Suprapubic skin (tissue), 4 donors: ENCODE measurements around the gene ACSS1.

Experiments
- EP300 ChIP-seq: sonication (generic); formaldehyde crosslinking; IDR thresholded peaks from one replicate; pipeline ENCODE4 v1.6.1; 2017; ENCODE audit warnings: antibody characterized with exemption
- POLR2A ChIP-seq, 2 donors: fragments of 450-650 bp; IDR thresholded peaks; one replicate each; pipeline ENCODE4 v1.6.1; 2017; ENCODE audit warnings: antibody characterized with exemption in 2 of 2, mild to moderate bottlenecking in 2 of 2, moderate library complexity in 2 of 2
- POLR2AphosphoS5 ChIP-seq, 3 donors: sonication (generic); formaldehyde crosslinking; IDR thresholded peaks; one replicate each; pipeline ENCODE4 v1.6.1; 2017; ENCODE audit warnings: antibody characterized with exemption in 3 of 3
- TF ChIP-seq, protein P1 (sequence below), 2 donors: fragments of 200-600 bp in 1 of 2; fragments of 450-650 bp in 1 of 2; sonication (generic) in 1 of 2; IDR thresholded peaks; one replicate each; pipeline ENCODE4 v1.5.1; 2016 to 2019; ENCODE audit warnings: antibody characterized with exemption in 2 of 2, mild to moderate bottlenecking in 1 of 2, moderate library complexity in 1 of 2

DNA sequence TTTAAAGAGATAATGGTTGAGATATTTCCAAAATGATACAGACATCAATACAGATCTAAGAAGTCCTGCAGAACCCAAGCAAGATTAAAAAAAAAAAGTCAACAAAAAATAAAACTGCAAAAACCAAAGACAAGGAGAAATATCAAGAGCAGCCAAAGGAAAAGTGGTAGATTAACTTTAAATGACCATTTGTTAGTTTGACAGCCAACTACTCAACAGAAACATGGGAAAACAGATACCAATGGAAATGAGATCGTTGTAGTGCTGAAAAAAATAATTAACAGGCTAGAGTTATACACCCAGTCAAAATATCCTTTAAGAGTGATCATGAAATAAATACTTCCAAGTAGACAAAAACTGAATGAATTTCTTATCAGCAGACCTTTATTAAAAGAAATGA lies 54.9 kb downstream of the ACSS1 start:
- TF ChIP-seq, protein P1, sequence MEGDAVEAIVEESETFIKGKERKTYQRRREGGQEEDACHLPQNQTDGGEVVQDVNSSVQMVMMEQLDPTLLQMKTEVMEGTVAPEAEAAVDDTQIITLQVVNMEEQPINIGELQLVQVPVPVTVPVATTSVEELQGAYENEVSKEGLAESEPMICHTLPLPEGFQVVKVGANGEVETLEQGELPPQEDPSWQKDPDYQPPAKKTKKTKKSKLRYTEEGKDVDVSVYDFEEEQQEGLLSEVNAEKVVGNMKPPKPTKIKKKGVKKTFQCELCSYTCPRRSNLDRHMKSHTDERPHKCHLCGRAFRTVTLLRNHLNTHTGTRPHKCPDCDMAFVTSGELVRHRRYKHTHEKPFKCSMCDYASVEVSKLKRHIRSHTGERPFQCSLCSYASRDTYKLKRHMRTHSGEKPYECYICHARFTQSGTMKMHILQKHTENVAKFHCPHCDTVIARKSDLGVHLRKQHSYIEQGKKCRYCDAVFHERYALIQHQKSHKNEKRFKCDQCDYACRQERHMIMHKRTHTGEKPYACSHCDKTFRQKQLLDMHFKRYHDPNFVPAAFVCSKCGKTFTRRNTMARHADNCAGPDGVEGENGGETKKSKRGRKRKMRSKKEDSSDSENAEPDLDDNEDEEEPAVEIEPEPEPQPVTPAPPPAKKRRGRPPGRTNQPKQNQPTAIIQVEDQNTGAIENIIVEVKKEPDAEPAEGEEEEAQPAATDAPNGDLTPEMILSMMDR (IDR thresholded peaks at IDR 0.05), result no peak
- TF ChIP-seq EP300 (no peak), POLR2A (IDR thresholded peaks at IDR 0.05) (no peak), POLR2AphosphoS5 (IDR thresholded peaks at IDR 0.05) (no peak)
